HepG2 (cell line): ENCODE results near the gene TSPYL4. TPM values are rescaled to one million over a fixed set of nuclear protein-coding genes. Genes with fewer than 3 reads are reported as not detected.

Source experiments
- ATAC-seq: fragments of 200-7000 bp; cut with Tn5 transposase; 3 replicates; pipeline ENCODE4 v1.9.1; 2020; ENCODE audit warnings: mild to moderate bottlenecking, moderate library complexity
- BruUV-seq: library from RNA; stranded (reverse); fragments of 400-500 nt; replicated peaks from 2 replicates; lab custom pipeline; 2021; lab: Mats Ljungman, UMichigan
- CTCF ChIA-PET: fragments of 300-600 bp; formaldehyde crosslinking; extraction: SDS; loops from one replicate; lab custom pipeline; 2021; ENCODE audit warnings: low total read pairs, inconsistent platforms, low intra/inter-chr PET ratio; lab: Yijun Ruan, JAX
- POLR2A ChIA-PET: fragments of 350-600 bp; sonication (Branson Sonifier 250); formaldehyde crosslinking; loops from one replicate; lab custom pipeline; 2020; ENCODE audit warnings: antibody characterized with exemption, inconsistent platforms; lab: Yijun Ruan, JAX
- DNase-seq: peaks from one replicate; pipeline ENCODE4 v3.0.0-alpha.2; 2015; ENCODE audit warnings: low spot score
- FAIRE-seq: peaks from 3 replicates; lab custom pipeline; 2011; peaks lifted over from hg19 to GRCh38; lab: Jason Lieb, UNC
- H2AFZ ChIP-seq: one replicate; pipeline ENCODE4 v1.6.1; 2011; ENCODE audit warnings: low read length, inconsistent platforms
- H3K27ac ChIP-seq: fragments of 300-600 bp; 3 replicates; pipeline ENCODE4 v1.8.0; 2011; ENCODE audit warnings: mixed run types, mild to moderate bottlenecking, mixed read lengths, low read length, inconsistent platforms; ENCODE audit not compliant: insufficient read depth; ENCODE audit errors: extremely low read length
- H3K27me3 ChIP-seq, 2 experiments: fragments of 200-600 bp in 1 of 2; 2 replicates in 1 of 2; 3 replicates in 1 of 2; pipeline versions ENCODE4 v1.6.0 to v1.8.0; 2011; ENCODE audit warnings: low read length in 2 of 2, mild to moderate bottlenecking in 2 of 2, moderate library complexity in 2 of 2, inconsistent platforms in 1 of 2; ENCODE audit not compliant: insufficient read depth in 2 of 2, control insufficient read depth in 1 of 2
- H3K36me3 ChIP-seq, 2 experiments: fragments of 200-600 bp in 1 of 2; replicated peaks in 1 of 2; 2 replicates in 1 of 2; 3 replicates in 1 of 2; pipeline versions ENCODE4 v1.5.1 to v1.8.0; 2011; ENCODE audit warnings: low read length in 2 of 2, inconsistent platforms in 1 of 2; ENCODE audit not compliant: insufficient read depth in 2 of 2, control insufficient read depth in 1 of 2
- H3K4me1 ChIP-seq: 2 replicates; pipeline ENCODE4 v1.5.1; 2012; ENCODE audit warnings: low read length, inconsistent platforms; ENCODE audit not compliant: insufficient read depth
- H3K4me2 ChIP-seq: 2 replicates; pipeline ENCODE4 v1.6.0; 2011; ENCODE audit warnings: low read depth, low read length, inconsistent platforms
- H3K4me3 ChIP-seq, 3 experiments: fragments of 200-600 bp in 1 of 3; sonication (generic), shearing (Covaris generic) in 1 of 3; replicated peaks in 1 of 3; 2 replicates each; pipeline ENCODE4 v1.5.1; 2011 to 2016; ENCODE audit warnings: low read length in 3 of 3, inconsistent platforms in 2 of 3, low read depth in 2 of 3, mild to moderate bottlenecking in 2 of 3, control low read depth in 1 of 3, mixed read lengths in 1 of 3; ENCODE audit not compliant: insufficient read depth in 1 of 3
- H3K79me2 ChIP-seq: one replicate; pipeline ENCODE4 v1.6.1; 2011; ENCODE audit warnings: low read length, inconsistent platforms; ENCODE audit not compliant: insufficient read depth
- H3K9ac ChIP-seq: 2 replicates; pipeline ENCODE4 v1.6.0; 2011; ENCODE audit warnings: mild to moderate bottlenecking, low read depth, low read length, inconsistent platforms; ENCODE audit not compliant: insufficient read depth
- H3K9me3 ChIP-seq: 2 replicates; pipeline ENCODE4 v1.5.1; 2012; ENCODE audit warnings: mild to moderate bottlenecking, low read length
- H4K20me1 ChIP-seq: 2 replicates; pipeline ENCODE4 v1.6.0; 2011; ENCODE audit warnings: inconsistent platforms, mild to moderate bottlenecking, low read length, moderate library complexity; ENCODE audit not compliant: insufficient read depth
- CENPT ChIP-seq: sonication (generic); formaldehyde crosslinking; IDR thresholded peaks from 2 replicates; pipeline ENCODE4 v1.8.0; 2022; ENCODE audit warnings: low read depth, mild to moderate bottlenecking, moderate library complexity, missing genetic modification reagents
- ESRRA ChIP-seq: sonication (generic); formaldehyde crosslinking; IDR thresholded peaks from 2 replicates; pipeline ENCODE4 v1.5.1; 2020; ENCODE audit warnings: mild to moderate bottlenecking, low read depth, missing genetic modification reagents
- FOXP1 ChIP-seq, 2 experiments: fragments of 450-650 bp in 1 of 2; IDR thresholded peaks; 2 replicates each; pipeline ENCODE4 v1.6.1; 2017 to 2018; ENCODE audit warnings: antibody characterized with exemption in 1 of 2
- NR2F1 ChIP-seq, 2 experiments: fragments of 450-650 bp in 1 of 2; formaldehyde crosslinking in 1 of 2; IDR thresholded peaks; 2 replicates each; pipeline versions ENCODE4 v1.5.0 to v1.6.1; 2016 to 2020; ENCODE audit warnings: mild to moderate bottlenecking in 1 of 2, missing compliant biosample characterization in 1 of 2, missing genetic modification reagents in 1 of 2, moderate library complexity in 1 of 2
- POLR2AphosphoS5 ChIP-seq: IDR thresholded peaks from 2 replicates; pipeline ENCODE4 v1.6.1; 2012; ENCODE audit warnings: low read depth, low read length
- SALL1 ChIP-seq: sonication (generic); formaldehyde crosslinking; IDR thresholded peaks from 2 replicates; pipeline ENCODE4 v1.8.0; 2022; ENCODE audit warnings: mild to moderate bottlenecking, missing genetic modification reagents
- SOX13 ChIP-seq, 3 experiments: fragments of 450-650 bp in 1 of 3; sonication (generic) in 1 of 3; formaldehyde crosslinking in 1 of 3; IDR thresholded peaks in 2 of 3; conservative IDR thresholded peaks in 1 of 3; 2 replicates each; pipeline versions ENCODE4 v1.5.0 to v1.6.1; 2016 to 2020; ENCODE audit warnings: antibody characterized with exemption in 1 of 3, mild to moderate bottlenecking in 1 of 3, missing compliant biosample characterization in 1 of 3, missing genetic modification reagents in 1 of 3, moderate library complexity in 1 of 3
- ZKSCAN5 ChIP-seq: sonication (generic); formaldehyde crosslinking; IDR thresholded peaks from 2 replicates; pipeline ENCODE4 v1.5.1; 2020; ENCODE audit warnings: mild to moderate bottlenecking, missing genetic modification reagents
- ZNF205 ChIP-seq: IDR thresholded peaks from 2 replicates; pipeline ENCODE4 v1.6.1; 2018; ENCODE audit warnings: missing biosample characterization, missing genetic modification reagents
- ZNF264 ChIP-seq: sonication (generic); formaldehyde crosslinking; IDR thresholded peaks from 2 replicates; pipeline ENCODE4 v1.4.0; 2020; ENCODE audit warnings: missing genetic modification reagents
- ZNF44 ChIP-seq: sonication (generic); formaldehyde crosslinking; IDR thresholded peaks from 2 replicates; pipeline ENCODE4 v1.5.1; 2020; ENCODE audit warnings: mild to moderate bottlenecking, missing genetic modification reagents
- ZNF569 ChIP-seq: sonication (generic); formaldehyde crosslinking; IDR thresholded peaks from 2 replicates; pipeline ENCODE4 v1.5.0; 2020; ENCODE audit warnings: mild to moderate bottlenecking, missing genetic modification reagents, moderate library complexity, borderline replicate concordance
- ZNF607 ChIP-seq: sonication (generic); formaldehyde crosslinking; IDR thresholded peaks from 2 replicates; pipeline ENCODE4 v1.5.1; 2020; ENCODE audit warnings: missing genetic modification reagents, mild to moderate bottlenecking, borderline replicate concordance
- ZNF652 ChIP-seq: IDR thresholded peaks from 2 replicates; pipeline ENCODE4 v1.6.1; 2016; ENCODE audit warnings: low read depth, borderline replicate concordance
- ZSCAN20 ChIP-seq: sonication (generic); formaldehyde crosslinking; IDR thresholded peaks from 2 replicates; pipeline ENCODE4 v1.4.0; 2020; ENCODE audit warnings: missing genetic modification reagents, mild to moderate bottlenecking, borderline replicate concordance
- WGBS: methylation state at CpG from one replicate; pipeline ENCODE4 v1.1.6; 2017; ENCODE audit warnings: low lambda C conversion rate; 5-methylcytosine and 5-hydroxymethylcytosine counted together
- in situ Hi-C: cut with HindIII; loops from 2 replicates; pipeline ENCODE4 v1.10.0; 2017; ENCODE audit warnings: low pct_unique_long_range_greater_than_20kb; ENCODE audit not compliant: extremely low pct_ligation_motif_present
- intact Hi-C: fragments of 100-400 bp; cut with micrococcal nuclease; formaldehyde crosslinking; loops from one replicate; pipeline ENCODE4 v1.10.0; 2022; ENCODE audit not compliant: unreplicated experiment
- polyA plus RNA-seq, 8 experiments: library from polyadenylated mRNA; depleted of rRNA in 3 of 8; stranded (reverse) in 7 of 8; unstranded in 1 of 8; fragments of >200 nt; fragmentation: Illumina TruSeq in 4 of 8; extraction: Trizol in 4 of 8; gene quantifications; 2 replicates each; pipeline versions ENCODE4 v1.2.1 to v1.2.3, GENCODE V29; 2011 to 2016; ENCODE audit warnings: low read depth in 4 of 8, missing spikeins in 1 of 8, mixed read lengths in 1 of 8; ENCODE audit not compliant: insufficient read depth in 1 of 8
- total RNA-seq, 5 experiments: library from RNA; depleted of rRNA; stranded (reverse); fragments of >200 nt; fragmentation: Illumina TruSeq; extraction: Trizol; gene quantifications; 2 replicates each; pipeline ENCODE4 v1.2.3, GENCODE V29; 2016; ENCODE audit warnings: low read depth in 1 of 5
- TF ChIP-seq, protein P1 (sequence below): sonication (generic); formaldehyde crosslinking; IDR thresholded peaks from 2 replicates; pipeline ENCODE4 v1.4.0; 2020; ENCODE audit warnings: mild to moderate bottlenecking, missing genetic modification reagents

TSPYL4 gene
- total and polyA plus RNA-seq, 2 of the 13 experiments (the other 11 are each of a cell fraction or from before 2014, with no cell fraction given), result 18.0 to 19.7 TPM

DNA sequence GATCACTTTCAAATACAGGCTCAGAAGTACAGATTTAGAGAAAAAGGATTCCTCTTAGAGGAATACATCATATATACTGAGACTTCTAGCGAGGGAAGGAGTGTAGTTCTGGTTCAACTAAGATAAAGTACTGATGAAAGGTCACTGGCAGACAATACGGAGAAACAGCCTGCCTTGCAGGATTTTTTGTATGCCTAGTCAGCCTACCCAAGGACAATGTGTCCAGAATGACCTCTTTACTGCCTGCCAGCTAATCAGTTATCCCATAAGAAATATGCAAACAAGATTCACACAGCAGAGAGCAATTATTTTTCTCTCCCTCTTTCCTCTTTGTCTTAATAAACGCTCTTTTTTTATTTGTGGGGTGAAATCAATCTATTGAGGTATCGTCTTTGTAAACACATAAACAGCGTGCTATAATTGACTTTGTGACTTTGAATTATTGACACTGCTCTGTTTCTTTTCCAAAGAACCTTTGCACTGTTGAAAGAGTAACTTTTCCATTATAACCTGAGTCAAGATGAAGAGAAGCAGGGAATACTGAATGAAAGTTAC is 1.4 kb upstream of the TSPYL4 start:
- WGBS, result under 1% methylated on average over 5 of the region's 5 CpGs
- 0 out of 5 replicates have a peak, but pooled peaks cover 0 to 2% of the 10 kb centered on the region in 2 experiments for H3K36me3 ChIP-seq
- peaks cover 48% of the 10 kb centered on the region for H3K4me1 ChIP-seq
- DNase-seq (peak; percentile 65), ATAC-seq (peak; percentile 64), FAIRE-seq (peak; percentile 80)
- intact Hi-C loops, result loop anchor here (2.0 to 10.0 kb wide), 2 partner anchors 23 to 1229 kb away; partner anchors contain the start of genes DCBLD1 and TSPYL1
- ChIA-PET POLR2A (interaction anchor here (1.2 to 3.3 kb wide), 5 partner anchors 10 to 24 kb away, joined by 3 to 24 read pairs (median 5); partner anchors contain the start of gene TSPYL1), CTCF (interaction anchor here (1.1 kb wide), 1 partner anchor 14 kb away, joined by 3 read pairs; no protein-coding TSS in a partner anchor)
- H3K27ac ChIP-seq, result peak overlapping the region; percentile 78
- no TSS peak for BruUV-seq
- peak overlapping the region; percentile 39 for H2AFZ ChIP-seq
- H3K4me3 ChIP-seq, result peak overlapping the region; percentile 86 to 92 (median 89); a peak in 5 of 6 replicates
- peak overlapping the region; percentile 92 for H3K4me2 ChIP-seq
- H3K79me2 ChIP-seq, result peaks cover 22% of the 10 kb centered on the region
- H3K27me3 ChIP-seq, result no peaks in the 10 kb centered on the region
- H4K20me1 ChIP-seq, result no peaks in the 10 kb centered on the region
- in situ Hi-C loops, result no loop called here
- H3K9me3 ChIP-seq, result no peaks in the 10 kb centered on the region
- H3K9ac ChIP-seq, result peak overlapping the region; percentile 76
- TF ChIP-seq ZNF44 (CRISPR knock-in tag), result no peak
- 0 out of 2 replicates have a peak, but pooled peaks have one; percentile 16 for TF ChIP-seq ZNF569 (CRISPR knock-in tag)
- TF ChIP-seq ESRRA, result peak; percentile 77; the same call in 1 of the 2 replicates
- 0 out of 2 replicates have a peak, but pooled peaks have one; percentile 28 for TF ChIP-seq ZNF607 (CRISPR knock-in tag)
- TF ChIP-seq ZNF205, result no peak
- TF ChIP-seq SALL1, result peak; percentile 12; the same call in 1 of the 2 replicates
- peak; percentile 44; the same call in 1 of the 2 replicates for TF ChIP-seq SOX13 (IDR thresholded peaks at IDR 0.05)
- peak in 1 of 2 experiments; percentile 93; a peak in 2 of 4 replicates for TF ChIP-seq SOX13 (CRISPR knock-in tag; conservative IDR thresholded peaks at IDR 0.05 in 1 of 2, IDR thresholded peaks at IDR 0.05 in 1 of 2)
- TF ChIP-seq ZNF652 (CRISPR knock-in tag), result 0 out of 2 replicates have a peak, but pooled peaks have one; percentile 24
- TF ChIP-seq ZKSCAN5 (CRISPR knock-in tag), result no peak
- peak; percentile 87 for TF ChIP-seq FOXP1 (IDR thresholded peaks at IDR 0.05)
- peak; percentile 93 for TF ChIP-seq FOXP1 (CRISPR knock-in tag; IDR thresholded peaks at IDR 0.05)
- peak in 1 of 2 experiments; percentile 64; a peak in 2 of 4 replicates for TF ChIP-seq NR2F1 (CRISPR knock-in tag; IDR thresholded peaks at IDR 0.05)
- TF ChIP-seq, protein P1, sequence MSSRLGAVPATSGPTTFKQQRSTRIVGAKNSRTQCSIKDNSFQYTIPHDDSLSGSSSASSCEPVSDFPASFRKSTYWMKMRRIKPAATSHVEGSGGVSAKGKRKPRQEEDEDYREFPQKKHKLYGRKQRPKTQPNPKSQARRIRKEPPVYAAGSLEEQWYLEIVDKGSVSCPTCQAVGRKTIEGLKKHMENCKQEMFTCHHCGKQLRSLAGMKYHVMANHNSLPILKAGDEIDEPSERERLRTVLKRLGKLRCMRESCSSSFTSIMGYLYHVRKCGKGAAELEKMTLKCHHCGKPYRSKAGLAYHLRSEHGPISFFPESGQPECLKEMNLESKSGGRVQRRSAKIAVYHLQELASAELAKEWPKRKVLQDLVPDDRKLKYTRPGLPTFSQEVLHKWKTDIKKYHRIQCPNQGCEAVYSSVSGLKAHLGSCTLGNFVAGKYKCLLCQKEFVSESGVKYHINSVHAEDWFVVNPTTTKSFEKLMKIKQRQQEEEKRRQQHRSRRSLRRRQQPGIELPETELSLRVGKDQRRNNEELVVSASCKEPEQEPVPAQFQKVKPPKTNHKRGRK (CRISPR knock-in tag), result no peak
- no peak for TF ChIP-seq CENPT (CRISPR knock-in tag)
- no peak for TF ChIP-seq POLR2AphosphoS5
- TF ChIP-seq ZNF264, result peak; percentile 15; the same call in 1 of the 2 replicates
- 0 out of 2 replicates have a peak, but pooled peaks have one; percentile 22 for TF ChIP-seq ZSCAN20 (CRISPR knock-in tag)
